ENCODE data around the gene EDN2. TPM values are rescaled to one million over a fixed set of nuclear protein-coding genes. Genes with fewer than 3 reads are reported as not detected.

EDN2 gene
- total RNA-seq, 1 experiment from 2014 or later: 0.24 TPM

- no peak for TF ChIP-seq CTCF (conservative IDR thresholded peaks at IDR 0.05)
- 100% methylated on average over 3 of the region's 4 CpGs for WGBS (ENCODE audit: extremely low coverage, insufficient read length, low lambda C conversion rate)
- H3K9me3 Mint-ChIP-seq: peaks cover 19 to 35% of the 10 kb centered on the region in 2 experiments; a peak in 4 of 5 replicates
- Histone ChIP-seq H3K4ac (ENCODE audit: low read depth, low read length) (no peak overlapping the region), H3K23me2 (ENCODE audit: insufficient read length, low read depth, low read length, poor library complexity, severe bottlenecking) (no peaks in the 10 kb centered on the region), H2BK15ac (ENCODE audit: low read depth, low read length) (no peak overlapping the region), H3K79me1 (ENCODE audit: insufficient read depth, low read depth, low read length, poor library complexity, severe bottlenecking) (no peaks in the 10 kb centered on the region), H4K8ac (replicated peaks; ENCODE audit: insufficient read length, low read depth, low read length) (no peak overlapping the region), H3K9ac (ENCODE audit: extremely low read depth, insufficient read length, low read length) (no peak overlapping the region), H2AFZ (ENCODE audit: low read length) (no peak overlapping the region), H3K56ac (ENCODE audit: insufficient read length, low read depth, low read length) (no peak overlapping the region), H2BK20ac (ENCODE audit: low read depth, low read length, poor library complexity, severe bottlenecking) (no peak overlapping the region), H3K27me3 (ENCODE audit: insufficient read depth, low read length) (no peaks in the 10 kb centered on the region), H4K20me1 (ENCODE audit: control insufficient read depth, insufficient read depth, insufficient read length) (no peaks in the 10 kb centered on the region), H3K4me2 (ENCODE audit: insufficient read depth, insufficient read length, low read length) (no peak overlapping the region), H2AK5ac (ENCODE audit: insufficient read length, low read length) (no peak overlapping the region), H3T11ph (ENCODE audit: low read length) (no peak overlapping the region), H2BK5ac (ENCODE audit: insufficient read length, low read length) (no peak overlapping the region), H3K14ac (ENCODE audit: insufficient read depth, low read length) (no peak overlapping the region), H2BK12ac (ENCODE audit: insufficient read length, low read depth, low read length) (no peak overlapping the region), H4K91ac (ENCODE audit: insufficient read length, low read depth, low read length) (no peak overlapping the region), H3K27ac (ENCODE audit: insufficient read length, low read depth, low read length) (no peak overlapping the region), H2BK120ac (ENCODE audit: low read depth, low read length, poor library complexity, severe bottlenecking) (no peak overlapping the region), H3K79me2 (ENCODE audit: insufficient read depth, low read length) (no peaks in the 10 kb centered on the region), H3K18ac (ENCODE audit: insufficient read length, low read depth, low read length) (no peak overlapping the region), H4K5ac (ENCODE audit: insufficient read length, low read depth, low read length) (peak overlapping the region; percentile 11), H3K4me1 (ENCODE audit: insufficient read depth, low read length) (no peaks in the 10 kb centered on the region), H3K9me3 (ENCODE audit: control insufficient read depth, low read depth, low read length) (no peaks in the 10 kb centered on the region), H3K23ac (ENCODE audit: insufficient read length, low read depth, low read length) (no peak overlapping the region)
- peaks cover 0 to 7% of the 10 kb centered on the region in 2 experiments; a peak in 2 of 4 replicates for H3K4me1 Mint-ChIP-seq
- no peak overlapping the region for H3K27ac Mint-ChIP-seq
- H3K36me3 Mint-ChIP-seq (ENCODE audit: insufficient read depth in 1 of 3, low read depth in 3 of 3): peaks cover 0 to 5% (median 2%) of the 10 kb centered on the region in 3 experiments; a peak in 3 of 7 replicates
- no peak for DNase-seq
- no peak overlapping the region for H3K4me3 Mint-ChIP-seq
- peaks cover 14% of the 10 kb centered on the region for H3K27me3 Mint-ChIP-seq (ENCODE audit: low read depth)
Measured at GRCh38 chr1:41526956-41527561, 42.6 kb upstream of the EDN2 start.

Measured in H9 (cell line).